ENCODE data around the gene NDUFA8. TPM values are rescaled to one million over a fixed set of nuclear protein-coding genes. Genes with fewer than 3 reads are reported as not detected.

Gene NDUFA8
- total RNA-seq, 1 donor from 2014 or later = 37.7 TPM

DNA sequence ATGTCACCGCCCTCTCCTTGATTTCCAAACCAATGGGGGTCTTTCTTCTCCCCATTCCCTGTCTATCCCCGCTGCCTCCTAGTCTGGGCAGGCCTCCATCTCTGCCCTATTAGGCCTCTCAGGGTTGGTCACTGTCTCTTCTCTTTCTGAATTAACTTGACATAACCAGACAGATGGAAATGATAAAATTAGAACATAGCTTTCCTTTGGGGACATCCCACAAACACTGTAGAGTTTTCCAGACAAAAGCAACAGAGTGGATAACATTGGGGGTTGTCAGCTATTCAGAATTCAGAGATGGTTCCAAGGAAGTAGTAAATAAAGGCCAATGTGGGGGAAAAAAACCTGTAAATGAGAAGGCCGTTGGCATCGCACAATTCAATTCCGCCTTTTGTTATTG, 44.5 kb upstream of the NDUFA8 start:
- TF ChIP-seq CTCF (IDR thresholded peaks at IDR 0.05; ENCODE audit: unreplicated experiment) = no peak
- Mint-ChIP-seq H3K4me3 (no peak overlapping the region), H3K4me1 (no peaks in the 10 kb centered on the region), H3K9me3 (no peaks in the 10 kb centered on the region), H3K27me3 (ENCODE audit: low read depth) (peaks cover 49% of the 10 kb centered on the region), H3K36me3 (no peaks in the 10 kb centered on the region), H3K27ac (no peak overlapping the region)
- no peak for DNase-seq (ENCODE audit: low spot score in 2 of 2, unreplicated experiment in 2 of 2)

- H3K27me3 Mint-ChIP-seq (ENCODE audit: low read depth) = peaks cover 45% of the 10 kb centered on the region
- no peaks in the 10 kb centered on the region for H3K9me3 Mint-ChIP-seq
- H3K36me3 Mint-ChIP-seq = no peaks in the 10 kb centered on the region
- no peak for TF ChIP-seq CTCF (IDR thresholded peaks at IDR 0.05; ENCODE audit: unreplicated experiment)
- H3K4me3 Mint-ChIP-seq = no peak overlapping the region
- H3K27ac Mint-ChIP-seq = no peak overlapping the region
- DNase-seq (ENCODE audit: low spot score in 2 of 2, unreplicated experiment in 2 of 2) = no peak
- H3K4me1 Mint-ChIP-seq = no peaks in the 10 kb centered on the region
Observed at GRCh38 chr9:122202111-122202510, 42.5 kb upstream of the NDUFA8 start.

GRCh38 chr9:122201641-122202040, 42.1 kb upstream of the NDUFA8 start:
- no peak overlapping the region for H3K4me3 Mint-ChIP-seq
- TF ChIP-seq CTCF (IDR thresholded peaks at IDR 0.05; ENCODE audit: unreplicated experiment) = no peak

GRCh38 chr9:122200960-122201595, 41.5 kb upstream of the NDUFA8 start:
- Mint-ChIP-seq H3K36me3 (no peaks in the 10 kb centered on the region), H3K27ac (no peak overlapping the region), H3K4me3 (no peak overlapping the region), H3K4me1 (no peaks in the 10 kb centered on the region), H3K27me3 (ENCODE audit: low read depth) (peaks cover 40% of the 10 kb centered on the region), H3K9me3 (no peaks in the 10 kb centered on the region)
- no peak for TF ChIP-seq CTCF (IDR thresholded peaks at IDR 0.05; ENCODE audit: unreplicated experiment)
- DNase-seq (ENCODE audit: low spot score in 2 of 2, unreplicated experiment in 2 of 2) = no peak

More at GRCh38 chr9:122201641-122202040, 42.1 kb upstream of the NDUFA8 start:
- no peak for DNase-seq (ENCODE audit: low spot score in 2 of 2, unreplicated experiment in 2 of 2)
- Mint-ChIP-seq H3K4me1 (no peaks in the 10 kb centered on the region), H3K27ac (no peak overlapping the region), H3K27me3 (ENCODE audit: low read depth) (peaks cover 45% of the 10 kb centered on the region), H3K9me3 (no peaks in the 10 kb centered on the region), H3K36me3 (no peaks in the 10 kb centered on the region)

DNA sequence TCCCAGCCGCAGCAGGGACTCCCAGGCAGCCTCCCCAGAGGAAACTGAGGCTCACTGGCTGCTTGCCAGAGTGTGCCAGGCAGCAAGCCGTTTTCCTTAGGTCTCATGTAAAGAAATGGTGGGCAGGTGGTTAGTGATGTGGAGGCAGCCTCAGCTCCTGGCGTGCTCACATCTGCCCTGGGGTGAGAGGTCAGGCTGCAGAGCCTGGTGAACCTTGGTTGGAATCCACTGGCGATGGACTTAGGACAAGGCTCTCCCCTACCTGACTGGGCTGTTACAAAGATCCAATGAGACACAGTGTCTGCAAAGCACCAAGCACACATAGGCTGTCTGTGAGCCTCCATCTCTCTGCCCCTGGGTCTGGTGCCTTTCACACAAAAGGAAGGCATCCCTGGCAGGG, 38.3 kb upstream of the NDUFA8 start:
- DNase-seq (ENCODE audit: low spot score in 2 of 2, unreplicated experiment in 2 of 2) = no peak
- Mint-ChIP-seq H3K4me3 (no peak overlapping the region), H3K4me1 (no peaks in the 10 kb centered on the region), H3K36me3 (no peaks in the 10 kb centered on the region), H3K9me3 (no peaks in the 10 kb centered on the region), H3K27ac (no peak overlapping the region), H3K27me3 (ENCODE audit: low read depth) (peaks cover 43% of the 10 kb centered on the region)
- no peak for TF ChIP-seq CTCF (IDR thresholded peaks at IDR 0.05; ENCODE audit: unreplicated experiment)

DNA sequence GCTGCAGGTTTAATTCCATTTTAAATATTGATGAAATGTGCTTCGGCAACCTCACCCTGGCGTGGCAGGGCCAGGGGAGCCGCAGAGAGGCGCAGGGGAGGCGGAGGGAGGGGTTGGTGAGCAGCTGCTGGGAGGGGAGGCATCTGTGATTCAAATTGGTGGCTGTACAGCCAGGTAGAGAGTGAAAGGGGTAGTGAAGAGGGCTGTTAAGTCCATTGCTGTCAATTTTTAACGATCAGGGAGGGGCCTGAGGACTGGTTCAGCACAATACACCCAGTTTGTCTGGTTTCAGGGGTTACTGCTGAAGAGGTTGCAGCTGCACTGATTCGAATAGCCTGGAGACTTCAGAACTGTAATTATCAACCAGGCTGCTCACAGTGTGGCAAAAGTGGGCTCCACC, 37.8 kb upstream of the NDUFA8 start:
- no peaks in the 10 kb centered on the region for H3K9me3 Mint-ChIP-seq
- no peak overlapping the region for H3K4me3 Mint-ChIP-seq
- H3K27ac Mint-ChIP-seq = no peak overlapping the region
- no peak for TF ChIP-seq CTCF (IDR thresholded peaks at IDR 0.05; ENCODE audit: unreplicated experiment)
- DNase-seq (ENCODE audit: low spot score in 2 of 2, unreplicated experiment in 2 of 2) = no peak
- H3K4me1 Mint-ChIP-seq = no peaks in the 10 kb centered on the region
- H3K27me3 Mint-ChIP-seq (ENCODE audit: low read depth) = peaks cover 47% of the 10 kb centered on the region
- no peaks in the 10 kb centered on the region for H3K36me3 Mint-ChIP-seq
